Subcutaneous adipose tissue (tissue), 4 donors: ENCODE results near the gene SLC5A10. TPM values are rescaled to one million over a fixed set of nuclear protein-coding genes. Genes with fewer than 3 reads are reported as not detected.
"Not testable (repeated sequence)": the region's sequence is repeated elsewhere in the genome, so short reads cannot be mapped to it uniquely, and the experiment has no call there.

Source experiments
- small RNA-seq: library from RNA; depleted of rRNA; stranded (forward); fragments of <200 nt; gene quantifications from one replicate; pipeline ENCODE3, GENCODE V24; 2016
- total RNA-seq, 4 donors: library from RNA; depleted of rRNA; stranded (reverse); fragments of >200 nt; gene quantifications; one replicate each; pipeline ENCODE4 v1.1.0, GENCODE V29; 2016
- TF ChIP-seq, protein P1 (sequence below): fragments of 450-650 bp; IDR thresholded peaks from one replicate; pipeline ENCODE4 v1.5.1; 2016; ENCODE audit warnings: low read depth, mild to moderate bottlenecking, control low read depth, antibody characterized with exemption, moderate library complexity

SLC5A10 gene
- total RNA-seq, 4 donors from 2014 or later = 0.19 TPM; not detected in 3

DNA sequence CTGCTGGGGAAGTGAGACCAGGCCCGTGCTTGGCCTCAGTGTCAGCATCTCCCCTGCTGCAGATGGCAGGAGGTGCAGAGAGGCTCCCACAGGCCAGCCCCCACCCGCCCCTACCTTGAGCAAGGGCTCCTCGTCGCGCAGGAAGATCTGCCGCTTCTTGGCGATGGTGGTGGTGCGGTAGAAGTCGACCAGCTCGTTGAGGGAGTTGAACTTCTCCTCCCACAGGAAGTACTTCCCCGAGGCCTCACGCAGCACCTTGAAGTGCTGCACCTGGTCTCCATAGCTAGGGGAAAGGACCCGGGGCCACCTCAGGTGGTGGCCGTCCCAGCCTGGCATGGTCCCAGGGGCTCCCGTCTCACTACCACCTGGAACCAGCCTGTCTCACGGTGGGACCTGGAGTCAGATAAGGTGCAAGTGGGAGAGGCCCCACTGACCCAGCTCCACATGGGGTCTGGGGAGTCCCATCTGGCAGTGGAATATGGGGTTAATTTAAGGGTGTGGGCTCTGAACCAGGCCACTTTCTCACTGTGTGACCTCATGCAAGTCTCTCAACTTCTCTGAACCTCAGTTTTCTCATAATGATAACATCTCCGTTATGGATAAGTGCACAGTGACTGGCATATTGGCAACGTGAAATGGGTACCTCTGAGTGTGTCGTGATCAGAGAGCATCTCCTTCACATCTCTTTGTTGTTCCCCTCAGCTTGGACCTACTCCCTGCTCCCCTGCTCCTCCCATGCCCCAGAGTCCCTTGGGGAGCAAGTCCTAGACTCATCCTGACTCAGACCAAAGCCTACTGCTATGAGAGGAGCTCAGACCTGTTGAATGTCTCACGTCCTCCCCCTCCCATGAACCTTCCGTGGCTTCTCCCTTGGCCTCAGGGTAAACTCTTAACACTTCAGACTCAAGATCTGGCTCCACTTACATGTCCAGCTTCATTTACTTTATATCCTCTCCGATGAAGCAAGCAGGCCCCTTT, 72.4 kb downstream of the SLC5A10 start:
- TF ChIP-seq, protein P1, sequence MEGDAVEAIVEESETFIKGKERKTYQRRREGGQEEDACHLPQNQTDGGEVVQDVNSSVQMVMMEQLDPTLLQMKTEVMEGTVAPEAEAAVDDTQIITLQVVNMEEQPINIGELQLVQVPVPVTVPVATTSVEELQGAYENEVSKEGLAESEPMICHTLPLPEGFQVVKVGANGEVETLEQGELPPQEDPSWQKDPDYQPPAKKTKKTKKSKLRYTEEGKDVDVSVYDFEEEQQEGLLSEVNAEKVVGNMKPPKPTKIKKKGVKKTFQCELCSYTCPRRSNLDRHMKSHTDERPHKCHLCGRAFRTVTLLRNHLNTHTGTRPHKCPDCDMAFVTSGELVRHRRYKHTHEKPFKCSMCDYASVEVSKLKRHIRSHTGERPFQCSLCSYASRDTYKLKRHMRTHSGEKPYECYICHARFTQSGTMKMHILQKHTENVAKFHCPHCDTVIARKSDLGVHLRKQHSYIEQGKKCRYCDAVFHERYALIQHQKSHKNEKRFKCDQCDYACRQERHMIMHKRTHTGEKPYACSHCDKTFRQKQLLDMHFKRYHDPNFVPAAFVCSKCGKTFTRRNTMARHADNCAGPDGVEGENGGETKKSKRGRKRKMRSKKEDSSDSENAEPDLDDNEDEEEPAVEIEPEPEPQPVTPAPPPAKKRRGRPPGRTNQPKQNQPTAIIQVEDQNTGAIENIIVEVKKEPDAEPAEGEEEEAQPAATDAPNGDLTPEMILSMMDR = no peak

GRCh38 chr17:19046782-19047375, 94.9 kb downstream of the SLC5A10 start, which contains the start of gene GRAP:
TSS of gene GRAP (minus strand) at chr17:19046957. CDS start at chr17:19046926, 31 bp downstream.
- TF ChIP-seq, protein P1 = not testable (repeated sequence)

Small RNA genes within 50 kb of the gene (small RNA-seq; reads per million reads assigned to genes)
- gene AC090286.3 (not detected), gene RF00324 (not detected)

Other genes starting within 250 kb of the SLC5A10 start
- under 1 TPM in 1 of 4 donors, not detected in 3; 0.82 TPM for gene FBXW10, start 208.1 kb upstream of the SLC5A10 start, total RNA-seq
- 10 to 100 TPM; 30.0 to 64.9 (median 42.5) TPM for gene TVP23B, start 171.0 kb upstream of the SLC5A10 start, total RNA-seq
- 10 to 100 TPM; 12.6 to 45.4 (median 16.7) TPM for gene PRPSAP2, start 94.0 kb upstream of the SLC5A10 start, total RNA-seq
- 1 to 10 TPM; 1.1 to 5.5 (median 2.9) TPM for gene FAM83G, start 52.6 kb downstream of the SLC5A10 start, total RNA-seq
- 1 to 10 TPM; 2.4 to 8.1 (median 4.8) TPM for gene GRAP, start 94.8 kb downstream of the SLC5A10 start, total RNA-seq
- 1 to 10 TPM; 1.2 to 7.2 (median 3.4) TPM for gene GRAPL, start 175.4 kb downstream of the SLC5A10 start, total RNA-seq